Activated T-cell treated with anti-CD3 and anti-CD28 coated beads, Interleukin-2, amount 50 U/mL, for 72 hours (primary cell): ENCODE measurements around the gene TMEM178B. TPM values are rescaled to one million over a fixed set of nuclear protein-coding genes. Genes with fewer than 3 reads are reported as not detected.
A peak's percentile ranks its signal among the peaks of the same experiment; 100 is the strongest.

Experiments
- ATAC-seq, 2 donors: fragments of 150-1000 bp; cut with Tn5 transposase; replicated peaks in 1 of 2; 2 replicates each; pipeline ENCODE4 v1.10.0; 2021; ENCODE audit warnings: moderate library complexity in 2 of 2, mild to moderate bottlenecking in 1 of 2
- DNase-seq, 2 donors: peaks; one replicate each; pipeline ENCODE4 v3.0.0; 2021 to 2022; ENCODE audit warnings: mixed read lengths in 1 of 2
- H3K27ac Mint-ChIP-seq: one replicate; pipeline ENCODE4 v1.8.0; 2022; ENCODE audit warnings: mild to moderate bottlenecking, moderate library complexity, mixed read lengths
- H3K27me3 Mint-ChIP-seq: one replicate; pipeline ENCODE4 v1.8.0; 2022; ENCODE audit warnings: low read depth, mixed read lengths
- H3K36me3 Mint-ChIP-seq, 2 donors: one replicate each; pipeline ENCODE4 v1.8.0; 2022; ENCODE audit warnings: mixed read lengths in 2 of 2, mild to moderate bottlenecking in 1 of 2; ENCODE audit not compliant: insufficient read depth in 2 of 2
- H3K4me1 Mint-ChIP-seq: one replicate; pipeline ENCODE4 v1.8.0; 2022; ENCODE audit warnings: low read depth, mixed read lengths
- H3K4me3 Mint-ChIP-seq, 2 donors: one replicate each; pipeline ENCODE4 v1.8.0; 2022; ENCODE audit warnings: mild to moderate bottlenecking in 2 of 2, mixed read lengths in 2 of 2, moderate library complexity in 2 of 2
- H3K9me3 Mint-ChIP-seq, 2 donors: one replicate each; pipeline ENCODE4 v1.8.0; 2022; ENCODE audit warnings: mixed read lengths in 2 of 2
- total RNA-seq, 2 donors: library from RNA; stranded (reverse); gene quantifications; one replicate each; pipeline ENCODE4 v1.2.3, GENCODE V29; 2022

The TMEM178B gene
- total RNA-seq, 2 donors from 2014 or later: 1.0 to 1.4 TPM

GRCh38 chr7:141340991-141341390 lies 267.1 kb downstream of the TMEM178B start:
- H3K27ac Mint-ChIP-seq: no peak overlapping the region
- ATAC-seq (no peak), DNase-seq (no peak)
- H3K4me3 Mint-ChIP-seq: no peak overlapping the region
- peaks cover 0 to 5% of the 10 kb centered on the region in 2 donors for H3K9me3 Mint-ChIP-seq
- no peaks in the 10 kb centered on the region for H3K4me1 Mint-ChIP-seq
- H3K36me3 Mint-ChIP-seq: peaks cover 0 to 4% of the 10 kb centered on the region in 2 donors
- H3K27me3 Mint-ChIP-seq: no peaks in the 10 kb centered on the region

GRCh38 chr7:141342621-141343408 lies 269.0 kb downstream of the TMEM178B start:
- H3K27me3 Mint-ChIP-seq: peaks cover 2% of the 10 kb centered on the region
- no peaks in the 10 kb centered on the region for H3K9me3 Mint-ChIP-seq
- ATAC-seq (no peak), DNase-seq (no peak)
- H3K36me3 Mint-ChIP-seq: no peaks in the 10 kb centered on the region
- H3K27ac Mint-ChIP-seq: no peak overlapping the region
- no peak overlapping the region for H3K4me3 Mint-ChIP-seq
- no peaks in the 10 kb centered on the region for H3K4me1 Mint-ChIP-seq

GRCh38 chr7:141344153-141344935 lies 270.5 kb downstream of the TMEM178B start:
- Mint-ChIP-seq H3K4me3 (no peak overlapping the region), H3K27ac (no peak overlapping the region)
- DNase-seq: no peak

GRCh38 chr7:141348728-141349127 lies 274.9 kb downstream of the TMEM178B start:
- H3K27me3 Mint-ChIP-seq: peaks cover 21% of the 10 kb centered on the region
- DNase-seq: no peak
- no peaks in the 10 kb centered on the region for H3K36me3 Mint-ChIP-seq
- H3K4me3 Mint-ChIP-seq: no peak overlapping the region
- ATAC-seq: no peak
- no peaks in the 10 kb centered on the region for H3K9me3 Mint-ChIP-seq
- no peak overlapping the region for H3K27ac Mint-ChIP-seq
- H3K4me1 Mint-ChIP-seq: no peaks in the 10 kb centered on the region

More at GRCh38 chr7:141344153-141344935, 270.5 kb downstream of the TMEM178B start:
- peaks cover 13% of the 10 kb centered on the region for H3K27me3 Mint-ChIP-seq
- no peaks in the 10 kb centered on the region for H3K9me3 Mint-ChIP-seq
- H3K36me3 Mint-ChIP-seq: no peaks in the 10 kb centered on the region
- no peaks in the 10 kb centered on the region for H3K4me1 Mint-ChIP-seq
- no peak for ATAC-seq

- Mint-ChIP-seq H3K27me3 (peaks cover 24% of the 10 kb centered on the region), H3K27ac (no peak overlapping the region), H3K4me1 (no peaks in the 10 kb centered on the region), H3K4me3 (no peak overlapping the region), H3K9me3 (no peaks in the 10 kb centered on the region), H3K36me3 (no peaks in the 10 kb centered on the region)
- no peak for ATAC-seq
- DNase-seq: no peak
These were observed 275.5 kb downstream of the TMEM178B start for GRCh38 chr7:141349338-141349737.

GRCh38 chr7:141349804-141350203 lies 275.9 kb downstream of the TMEM178B start:
- no peak overlapping the region for H3K27ac Mint-ChIP-seq
- H3K4me1 Mint-ChIP-seq: peaks cover 2% of the 10 kb centered on the region
- no peak for DNase-seq
- no peak for ATAC-seq
- no peak overlapping the region for H3K4me3 Mint-ChIP-seq
- no peaks in the 10 kb centered on the region for H3K36me3 Mint-ChIP-seq
- H3K9me3 Mint-ChIP-seq: no peaks in the 10 kb centered on the region
- peaks cover 26% of the 10 kb centered on the region for H3K27me3 Mint-ChIP-seq

- peaks cover 26% of the 10 kb centered on the region for H3K27me3 Mint-ChIP-seq
- DNase-seq: no peak
- no peak overlapping the region for H3K27ac Mint-ChIP-seq
- no peaks in the 10 kb centered on the region for H3K36me3 Mint-ChIP-seq
- H3K4me1 Mint-ChIP-seq: peaks cover 6% of the 10 kb centered on the region
- H3K4me3 Mint-ChIP-seq: no peak overlapping the region
- no peaks in the 10 kb centered on the region for H3K9me3 Mint-ChIP-seq
- ATAC-seq: no peak
These were observed 277.3 kb downstream of the TMEM178B start for GRCh38 chr7:141351175-141351574.

GRCh38 chr7:141352955-141353354 lies 279.1 kb downstream of the TMEM178B start:
- peaks cover 6% of the 10 kb centered on the region for H3K4me1 Mint-ChIP-seq
- DNase-seq (no peak), ATAC-seq (no peak)
- no peaks in the 10 kb centered on the region for H3K9me3 Mint-ChIP-seq
- H3K27me3 Mint-ChIP-seq: peaks cover 22% of the 10 kb centered on the region
- no peak overlapping the region for H3K4me3 Mint-ChIP-seq
- no peaks in the 10 kb centered on the region for H3K36me3 Mint-ChIP-seq
- H3K27ac Mint-ChIP-seq: no peak overlapping the region

- Mint-ChIP-seq H3K9me3 (peaks cover under 1 to 2% of the 10 kb centered on the region in 2 donors), H3K4me3 (no peak overlapping the region), H3K27me3 (peaks cover 26% of the 10 kb centered on the region), H3K36me3 (no peaks in the 10 kb centered on the region), H3K4me1 (peaks cover 6% of the 10 kb centered on the region), H3K27ac (no peak overlapping the region)
- DNase-seq: no peak
- ATAC-seq: peak in 1 of 2 donors; percentile 74
These were observed 280.4 kb downstream of the TMEM178B start for GRCh38 chr7:141354251-141354650.

- no peak for ATAC-seq
- H3K27me3 Mint-ChIP-seq: peaks cover 25% of the 10 kb centered on the region
- no peak for DNase-seq
- H3K9me3 Mint-ChIP-seq: peaks cover 2 to 4% of the 10 kb centered on the region in 2 donors
- H3K36me3 Mint-ChIP-seq: no peaks in the 10 kb centered on the region
- H3K27ac Mint-ChIP-seq: no peak overlapping the region
- no peak overlapping the region for H3K4me3 Mint-ChIP-seq
- peaks cover 6% of the 10 kb centered on the region for H3K4me1 Mint-ChIP-seq
These were observed 281.2 kb downstream of the TMEM178B start for GRCh38 chr7:141355032-141355431.

- no peak for ATAC-seq
- Mint-ChIP-seq H3K4me1 (peaks cover 6% of the 10 kb centered on the region), H3K27me3 (peaks cover 25% of the 10 kb centered on the region), H3K4me3 (no peak overlapping the region), H3K9me3 (peaks cover 2 to 4% of the 10 kb centered on the region in 2 donors), H3K27ac (no peak overlapping the region), H3K36me3 (no peaks in the 10 kb centered on the region)
- DNase-seq: no peak
These were observed 282.3 kb downstream of the TMEM178B start for GRCh38 chr7:141356161-141356560.

GRCh38 chr7:141358386-141358785 lies 284.5 kb downstream of the TMEM178B start:
- peaks cover 6% of the 10 kb centered on the region for H3K4me1 Mint-ChIP-seq

GRCh38 chr7:141359262-141359661 lies 285.4 kb downstream of the TMEM178B start:
- Mint-ChIP-seq H3K4me1 (peaks cover 6% of the 10 kb centered on the region), H3K9me3 (peaks cover 2 to 4% of the 10 kb centered on the region in 2 donors), H3K27me3 (peaks cover 19% of the 10 kb centered on the region), H3K4me3 (no peak overlapping the region), H3K36me3 (no peaks in the 10 kb centered on the region), H3K27ac (no peak overlapping the region)
- ATAC-seq: no peak
- DNase-seq: no peak

More at GRCh38 chr7:141358386-141358785, 284.5 kb downstream of the TMEM178B start:
- DNase-seq (no peak), ATAC-seq (no peak)
- Mint-ChIP-seq H3K9me3 (peaks cover 2 to 4% of the 10 kb centered on the region in 2 donors), H3K27ac (no peak overlapping the region), H3K4me3 (no peak overlapping the region), H3K36me3 (no peaks in the 10 kb centered on the region), H3K27me3 (peaks cover 21% of the 10 kb centered on the region)
